ENCODE measurements around the gene MIA2.

- no peak for TF ChIP-seq GATA2 (IDR thresholded peaks at IDR 0.05; ENCODE audit: low read depth, low read length)
- no peak for TF ChIP-seq GATA3 (IDR thresholded peaks at IDR 0.05; ENCODE audit: low read depth, low read length)
These were observed 17.8 kb downstream of the MIA2 start for GRCh38 chr14:39251547-39251946.
